DMS79 (cell line): Measurements from ENCODE around the gene POC1A.

Experiments
- DNase-seq: peaks from one replicate; lab custom pipeline; 2025; lab: John Stamatoyannopoulos, UW

Gene POC1A

GRCh38 chr3:52085681-52086282 lies 68.4 kb downstream of the POC1A start:
- DNase-seq, result no peak

GRCh38 chr3:52084954-52085680 lies 69.1 kb downstream of the POC1A start:
- DNase-seq, result no peak

- DNase-seq, result no peak
These were observed 69.8 kb downstream of the POC1A start for GRCh38 chr3:52084216-52084945.

- no peak for DNase-seq
These were observed 70.6 kb downstream of the POC1A start for GRCh38 chr3:52083556-52084087.

GRCh38 chr3:52082951-52083350 lies 71.3 kb downstream of the POC1A start:
- DNase-seq, result no peak

GRCh38 chr3:52080830-52081719 lies 73.1 kb downstream of the POC1A start:
- no peak for DNase-seq

GRCh38 chr3:52079958-52080357 lies 74.3 kb downstream of the POC1A start:
- no peak for DNase-seq

- no peak for DNase-seq
These were observed 75.3 kb downstream of the POC1A start for GRCh38 chr3:52078781-52079560.

- DNase-seq, result peak; percentile 15
These were observed 76.3 kb downstream of the POC1A start for GRCh38 chr3:52077925-52078324.

GRCh38 chr3:52076896-52077780 lies 77.1 kb downstream of the POC1A start:
- DNase-seq, result no peak

- no peak for DNase-seq
These were observed 80.7 kb downstream of the POC1A start for GRCh38 chr3:52073490-52073889.

GRCh38 chr3:52072471-52072870 lies 81.8 kb downstream of the POC1A start:
- DNase-seq, result no peak

GRCh38 chr3:52072020-52072419 lies 82.2 kb downstream of the POC1A start:
- DNase-seq, result no peak

GRCh38 chr3:52070724-52071621 lies 83.2 kb downstream of the POC1A start:
- DNase-seq, result no peak

- no peak for DNase-seq
These were observed 84.4 kb downstream of the POC1A start for GRCh38 chr3:52069855-52070254.

- no peak for DNase-seq
These were observed 85.1 kb downstream of the POC1A start for GRCh38 chr3:52069135-52069534.

GRCh38 chr3:52068730-52069129 lies 85.5 kb downstream of the POC1A start:
- no peak for DNase-seq

GRCh38 chr3:52068055-52068571 lies 86.1 kb downstream of the POC1A start:
- DNase-seq, result no peak

GRCh38 chr3:52067526-52067925 lies 86.7 kb downstream of the POC1A start:
- DNase-seq, result no peak
